Measurements from ENCODE around the gene AP5B1. TPM values are rescaled to one million over a fixed set of nuclear protein-coding genes. Genes with fewer than 3 reads are reported as not detected.

AP5B1 gene
- polyA plus RNA-seq, 6 donors from 2014 or later = 3.4 to 17.2 (median 9.6) TPM

DNA sequence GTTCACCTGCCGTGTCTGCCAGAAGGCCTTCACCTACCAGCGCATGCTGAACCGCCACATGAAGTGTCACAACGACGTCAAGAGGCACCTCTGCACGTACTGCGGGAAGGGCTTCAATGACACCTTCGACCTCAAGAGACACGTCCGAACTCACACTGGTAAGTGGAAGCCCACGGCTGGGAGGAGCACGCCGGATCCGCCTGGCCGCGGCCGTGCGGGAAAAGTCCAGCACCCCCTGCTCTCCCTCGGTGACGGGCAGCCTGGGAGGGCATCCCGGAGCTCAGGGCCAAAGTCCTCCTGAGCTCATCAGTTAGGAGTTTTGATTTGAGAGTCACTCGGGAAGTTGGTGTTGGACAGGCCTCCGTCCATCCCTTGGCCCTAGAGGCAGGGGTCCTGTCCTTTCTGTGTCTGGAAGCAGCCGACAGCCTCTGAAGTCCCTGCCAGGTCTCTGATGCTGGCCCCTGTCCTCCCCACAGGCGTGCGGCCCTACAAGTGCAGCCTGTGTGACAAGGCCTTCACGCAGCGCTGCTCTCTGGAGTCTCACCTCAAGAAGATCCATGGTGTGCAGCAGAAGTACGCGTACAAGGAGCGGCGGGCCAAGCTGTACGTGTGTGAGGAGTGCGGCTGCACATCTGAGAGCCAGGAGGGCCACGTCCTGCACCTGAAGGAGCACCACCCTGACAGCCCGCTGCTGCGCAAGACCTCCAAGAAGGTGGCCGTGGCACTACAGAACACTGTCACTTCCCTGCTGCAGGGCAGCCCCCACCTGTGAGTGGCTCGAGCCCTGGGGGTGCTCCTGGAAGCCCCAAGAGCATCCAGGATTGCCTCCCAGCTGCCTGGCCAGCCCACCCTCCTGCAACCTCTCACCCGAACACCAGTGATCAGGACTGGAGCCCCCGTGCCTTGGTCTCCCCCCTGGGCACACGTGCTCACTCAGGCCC lies 14.1 kb upstream of the AP5B1 start:
- peaks cover 20 to 52% (median 35%) of the 10 kb centered on the region in 3 donors for H3K27me3 Mint-ChIP-seq
- H3K4me3 Mint-ChIP-seq = no peak overlapping the region
- DNase-seq (no peak), ATAC-seq (ENCODE audit: low read depth in 2 of 2) (no peak)
- no peaks in the 10 kb centered on the region for H3K9me3 Mint-ChIP-seq
- H3K36me3 Mint-ChIP-seq = no peaks in the 10 kb centered on the region
- H3K27ac Mint-ChIP-seq = no peak overlapping the region
- H3K4me1 Mint-ChIP-seq = peaks cover 5 to 10% (median 9%) of the 10 kb centered on the region in 3 donors

- no peak overlapping the region for H3K4me3 Mint-ChIP-seq
- H3K27me3 Mint-ChIP-seq = peaks cover 21 to 53% (median 30%) of the 10 kb centered on the region in 3 donors
- DNase-seq = no peak
- no peaks in the 10 kb centered on the region for H3K9me3 Mint-ChIP-seq
- no peak for ATAC-seq (ENCODE audit: low read depth in 2 of 2)
- H3K4me1 Mint-ChIP-seq = peaks cover 5 to 10% (median 9%) of the 10 kb centered on the region in 3 donors
- no peaks in the 10 kb centered on the region for H3K36me3 Mint-ChIP-seq
- H3K27ac Mint-ChIP-seq = no peak overlapping the region
Measured at GRCh38 chr11:65793625-65794400, 13.0 kb upstream of the AP5B1 start.

DNA sequence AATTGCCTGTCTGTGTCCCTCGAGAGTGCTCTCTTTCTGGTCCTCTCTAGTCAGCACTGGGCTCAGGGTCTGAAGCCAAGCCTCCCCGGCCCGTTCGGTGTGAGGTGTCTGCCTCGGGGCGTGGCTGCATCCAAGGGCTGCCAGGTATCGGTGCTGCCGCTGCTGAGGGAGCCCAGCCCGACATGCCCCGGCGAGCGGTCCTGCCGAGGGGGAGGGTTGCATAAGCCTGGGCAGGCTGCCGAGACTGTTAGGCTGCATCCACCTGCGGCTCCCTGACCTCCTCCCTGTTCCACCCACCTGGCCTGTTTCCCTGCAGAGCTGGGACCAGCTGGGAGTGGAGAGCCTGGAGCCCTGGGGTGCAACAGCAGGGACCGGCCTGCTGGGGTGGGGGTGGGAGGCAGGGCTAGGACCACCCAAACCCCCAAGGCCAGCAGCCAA lies 12.4 kb upstream of the AP5B1 start:
- Mint-ChIP-seq H3K4me1 (peaks cover 10% of the 10 kb centered on the region in 3 donors), H3K36me3 (no peaks in the 10 kb centered on the region), H3K9me3 (no peaks in the 10 kb centered on the region), H3K27me3 (peaks cover 19 to 55% (median 28%) of the 10 kb centered on the region in 3 donors), H3K4me3 (no peak overlapping the region), H3K27ac (no peak overlapping the region)
- DNase-seq (no peak), ATAC-seq (ENCODE audit: low read depth in 2 of 2) (no peak)

- peak overlapping the region in 1 of 6 donors; percentile 73 for H3K27ac Mint-ChIP-seq
- ATAC-seq (ENCODE audit: low read depth in 2 of 2) = no peak
- peaks cover 22 to 54% (median 31%) of the 10 kb centered on the region in 3 donors for H3K27me3 Mint-ChIP-seq
- no peak for DNase-seq
- H3K9me3 Mint-ChIP-seq = no peaks in the 10 kb centered on the region
- H3K36me3 Mint-ChIP-seq = no peaks in the 10 kb centered on the region
- peaks cover 13 to 14% (median 14%) of the 10 kb centered on the region in 3 donors for H3K4me1 Mint-ChIP-seq
- H3K4me3 Mint-ChIP-seq = peak overlapping the region in 4 of 8 donors; percentile 28 to 62 (median 52)
Measured at GRCh38 chr11:65792456-65792855, 11.7 kb upstream of the AP5B1 start.

DNA sequence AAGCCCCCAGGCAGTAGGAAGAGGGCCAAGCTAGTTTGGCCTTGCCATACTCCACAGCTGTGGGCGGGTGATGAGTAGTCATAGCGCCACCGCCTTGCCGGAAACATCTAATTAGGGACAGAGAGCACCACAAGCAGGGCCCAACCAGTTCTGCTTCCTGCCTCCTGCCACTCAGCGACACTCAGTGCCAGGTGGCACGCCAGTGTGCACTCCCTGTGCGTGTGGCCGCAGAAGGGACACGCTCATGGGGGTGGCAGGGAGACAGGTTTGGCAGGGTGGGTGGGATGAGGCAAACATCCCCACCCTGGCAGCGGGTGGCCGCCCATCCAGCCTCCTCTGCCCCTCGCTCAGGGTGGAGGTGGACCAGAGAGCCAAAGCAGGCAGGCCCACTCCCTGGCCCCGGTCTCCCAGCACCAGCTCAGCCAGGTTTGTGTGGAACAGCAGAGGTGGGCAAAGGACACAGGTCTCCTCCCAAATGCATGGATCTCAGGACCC lies 11.0 kb upstream of the AP5B1 start:
- H3K9me3 Mint-ChIP-seq = no peaks in the 10 kb centered on the region
- no peak overlapping the region for H3K27ac Mint-ChIP-seq
- peaks cover 15 to 20% (median 19%) of the 10 kb centered on the region in 3 donors for H3K4me1 Mint-ChIP-seq
- no peaks in the 10 kb centered on the region for H3K36me3 Mint-ChIP-seq
- DNase-seq (no peak), ATAC-seq (ENCODE audit: low read depth in 2 of 2) (peak; percentile 86 to 89)
- peak overlapping the region in 3 of 8 donors; percentile 28 to 49 (median 43) for H3K4me3 Mint-ChIP-seq
- H3K27me3 Mint-ChIP-seq = peaks cover 22 to 53% (median 24%) of the 10 kb centered on the region in 3 donors

GRCh38 chr11:65790902-65791650 lies 10.3 kb upstream of the AP5B1 start:
- peaks cover 15 to 20% (median 20%) of the 10 kb centered on the region in 3 donors for H3K4me1 Mint-ChIP-seq
- no peaks in the 10 kb centered on the region for H3K9me3 Mint-ChIP-seq
- H3K4me3 Mint-ChIP-seq = peak overlapping the region in 2 of 8 donors; percentile 6 to 45
- H3K36me3 Mint-ChIP-seq = no peaks in the 10 kb centered on the region
- no peak for ATAC-seq (ENCODE audit: low read depth in 2 of 2)
- peaks cover 17 to 48% (median 22%) of the 10 kb centered on the region in 3 donors for H3K27me3 Mint-ChIP-seq
- DNase-seq = no peak
- peak overlapping the region in 1 of 6 donors; percentile 65 for H3K27ac Mint-ChIP-seq

- Mint-ChIP-seq H3K27me3 (peaks cover 21 to 53% (median 26%) of the 10 kb centered on the region in 3 donors), H3K27ac (peak overlapping the region in 2 of 6 donors; percentile 65 to 68), H3K36me3 (no peaks in the 10 kb centered on the region), H3K9me3 (no peaks in the 10 kb centered on the region), H3K4me3 (peak overlapping the region in 3 of 8 donors; percentile 6 to 45 (median 25)), H3K4me1 (peaks cover 19 to 27% (median 25%) of the 10 kb centered on the region in 3 donors)
- ATAC-seq (ENCODE audit: low read depth in 2 of 2) = no peak
- no peak for DNase-seq
Measured at GRCh38 chr11:65790104-65790901, 9.5 kb upstream of the AP5B1 start.

GRCh38 chr11:65789230-65790103 lies 8.7 kb upstream of the AP5B1 start:
- H3K27me3 Mint-ChIP-seq = peaks cover 21 to 50% (median 26%) of the 10 kb centered on the region in 3 donors
- H3K27ac Mint-ChIP-seq = no peak overlapping the region

DNA sequence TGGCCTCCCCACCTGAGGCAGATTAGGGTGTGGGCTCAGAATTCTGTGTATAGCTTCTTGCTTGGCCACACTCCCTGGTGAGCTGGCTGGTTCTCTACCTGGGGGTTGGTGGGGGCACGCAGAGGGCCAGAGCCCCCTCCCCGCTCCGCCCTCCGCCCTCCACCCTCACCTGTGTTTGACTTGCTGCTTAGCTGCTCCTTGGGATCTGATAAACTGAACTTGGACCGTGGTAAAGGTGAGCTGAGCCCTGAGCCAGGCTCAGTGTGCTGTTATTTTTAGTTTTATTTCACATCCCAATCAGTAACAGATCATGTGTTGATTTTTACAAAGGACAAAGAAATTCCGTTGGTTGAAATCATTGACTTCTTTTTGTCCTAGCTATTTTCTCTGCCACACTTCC lies 8.0 kb upstream of the AP5B1 start:
- Mint-ChIP-seq H3K36me3 (no peaks in the 10 kb centered on the region), H3K4me3 (peak overlapping the region in 7 of 8 donors; percentile 51 to 93 (median 82)), H3K27ac (no peak overlapping the region), H3K27me3 (peaks cover 21 to 48% (median 26%) of the 10 kb centered on the region in 3 donors), H3K9me3 (no peaks in the 10 kb centered on the region), H3K4me1 (peaks cover 19 to 30% (median 25%) of the 10 kb centered on the region in 3 donors)
- DNase-seq (no peak), ATAC-seq (ENCODE audit: low read depth in 2 of 2) (no peak)

More at GRCh38 chr11:65789230-65790103, 8.7 kb upstream of the AP5B1 start:
- ATAC-seq (ENCODE audit: low read depth in 2 of 2) (no peak), DNase-seq (no peak)
- Mint-ChIP-seq H3K9me3 (no peaks in the 10 kb centered on the region), H3K4me1 (peaks cover 19 to 30% (median 25%) of the 10 kb centered on the region in 3 donors), H3K4me3 (peak overlapping the region in 2 of 8 donors; percentile 25 to 78), H3K36me3 (no peaks in the 10 kb centered on the region)

DNA sequence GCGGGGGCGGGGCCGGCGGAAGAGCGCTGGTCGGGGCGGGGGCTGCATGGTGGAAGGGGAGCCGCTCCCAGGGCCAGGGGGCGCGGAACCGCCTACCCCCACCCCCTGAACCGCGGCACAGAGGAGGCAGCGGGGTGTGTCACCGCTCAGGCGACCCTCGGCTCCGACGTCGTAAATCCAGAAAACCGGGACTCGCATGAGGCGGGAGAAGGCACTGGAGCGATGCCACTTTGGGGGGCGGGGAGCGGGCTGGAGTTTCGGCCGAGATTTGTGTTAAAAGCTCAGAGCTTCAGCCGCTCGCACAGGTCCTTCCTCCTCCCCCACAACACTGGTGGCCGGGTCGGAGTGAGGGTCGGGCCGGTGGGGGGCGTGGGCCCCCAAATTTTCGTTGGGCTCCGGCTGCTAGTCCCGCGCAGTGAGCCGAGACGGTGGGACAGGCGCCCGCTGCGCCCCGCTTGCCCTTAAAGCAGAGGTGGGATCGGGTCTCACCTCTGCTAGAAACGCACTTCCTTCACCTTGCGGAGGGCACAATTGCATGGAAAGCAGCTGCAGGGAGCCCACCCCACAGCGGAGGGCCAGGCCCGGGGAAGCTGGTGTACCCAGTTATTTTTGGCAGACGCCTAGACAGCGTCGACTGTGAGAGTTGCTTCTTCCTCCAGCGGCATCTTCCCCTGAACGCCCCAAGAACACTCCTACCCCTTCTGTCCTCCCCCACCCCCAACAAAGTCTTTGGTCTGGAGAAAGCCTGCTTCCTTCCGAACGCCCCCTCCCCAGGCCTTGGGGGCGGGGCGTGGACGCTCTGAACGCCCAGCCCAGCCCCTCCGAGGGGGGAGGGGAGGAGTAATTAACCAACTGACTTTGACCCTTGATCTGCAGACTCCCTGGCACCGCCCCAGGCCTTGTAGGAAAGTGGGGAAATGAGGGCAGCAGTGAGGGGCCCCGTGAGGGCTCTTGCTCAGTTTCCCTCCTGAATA lies 7.2 kb upstream of the AP5B1 start:
- Mint-ChIP-seq H3K27me3 (peaks cover 21 to 48% (median 26%) of the 10 kb centered on the region in 3 donors), H3K27ac (peak overlapping the region in 1 of 6 donors; percentile 92), H3K36me3 (no peaks in the 10 kb centered on the region), H3K4me3 (peak overlapping the region; percentile 76 to 93 (median 86)), H3K9me3 (no peaks in the 10 kb centered on the region), H3K4me1 (peaks cover 19 to 30% (median 25%) of the 10 kb centered on the region in 3 donors)
- DNase-seq = no peak
- peak; percentile 20 to 21 for ATAC-seq (ENCODE audit: low read depth in 2 of 2)
